ENCODE data around the gene IPO9.
"Not testable (repeated sequence)": the region's sequence is repeated elsewhere in the genome, so short reads cannot be mapped to it uniquely, and the experiment has no call there.

Gene IPO9

DNA sequence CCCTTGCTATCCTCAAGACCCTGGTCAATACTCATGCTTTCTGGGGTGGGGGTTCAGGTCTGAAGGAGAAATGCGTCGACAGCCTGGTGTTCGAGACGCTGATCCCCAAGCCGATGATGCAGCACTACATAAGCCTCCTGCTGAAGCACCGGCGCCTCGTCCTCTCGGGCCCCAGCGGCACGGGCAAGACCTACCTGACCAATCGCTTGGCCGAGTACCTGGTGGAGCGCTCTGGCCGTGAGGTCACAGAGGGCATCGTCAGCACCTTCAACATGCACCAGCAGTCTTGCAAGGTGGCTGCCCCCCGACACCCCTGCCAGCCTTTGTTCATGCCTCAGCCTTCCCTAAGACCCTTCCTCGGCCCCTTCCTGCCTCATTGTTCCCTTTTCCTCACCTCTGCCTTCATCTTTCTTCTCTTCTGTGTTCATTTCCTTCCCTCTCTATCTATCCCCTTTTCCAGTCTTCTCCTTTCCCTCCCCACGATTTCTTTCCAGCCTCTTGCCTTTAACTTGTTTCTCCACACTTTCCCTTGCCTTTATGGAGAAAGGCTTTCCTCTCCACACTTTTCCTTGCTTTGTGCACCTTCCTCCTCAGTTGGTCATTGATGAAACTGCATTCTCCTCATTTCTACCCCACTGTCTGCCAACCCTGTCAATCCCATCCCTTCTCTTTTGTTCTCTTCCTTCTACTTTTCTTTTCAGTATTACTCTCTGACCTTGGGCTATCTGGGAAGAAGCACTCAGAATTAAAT lies 18.3 kb upstream of the IPO9 start:
- FAIRE-seq = no peak

DNA sequence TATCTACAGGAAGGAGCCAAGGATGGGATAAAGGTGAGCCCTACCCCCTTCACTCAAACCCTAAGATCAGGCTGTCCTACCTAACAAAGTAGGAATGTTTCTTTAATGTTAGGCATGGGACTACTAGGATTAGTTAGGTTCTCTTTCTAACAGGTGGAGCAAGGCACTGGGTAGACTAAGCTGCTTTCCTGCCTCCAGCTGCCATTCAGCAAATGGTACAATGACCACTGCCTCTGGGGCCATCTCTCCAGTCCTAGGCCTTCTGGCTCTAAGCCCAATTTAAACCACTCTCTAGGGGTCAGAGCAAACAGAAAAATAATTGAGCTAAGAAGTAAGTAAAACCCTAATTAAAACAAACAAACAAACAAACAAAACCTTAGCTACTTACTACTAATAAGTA lies 15.7 kb upstream of the IPO9 start:
- no peak for FAIRE-seq

DNA sequence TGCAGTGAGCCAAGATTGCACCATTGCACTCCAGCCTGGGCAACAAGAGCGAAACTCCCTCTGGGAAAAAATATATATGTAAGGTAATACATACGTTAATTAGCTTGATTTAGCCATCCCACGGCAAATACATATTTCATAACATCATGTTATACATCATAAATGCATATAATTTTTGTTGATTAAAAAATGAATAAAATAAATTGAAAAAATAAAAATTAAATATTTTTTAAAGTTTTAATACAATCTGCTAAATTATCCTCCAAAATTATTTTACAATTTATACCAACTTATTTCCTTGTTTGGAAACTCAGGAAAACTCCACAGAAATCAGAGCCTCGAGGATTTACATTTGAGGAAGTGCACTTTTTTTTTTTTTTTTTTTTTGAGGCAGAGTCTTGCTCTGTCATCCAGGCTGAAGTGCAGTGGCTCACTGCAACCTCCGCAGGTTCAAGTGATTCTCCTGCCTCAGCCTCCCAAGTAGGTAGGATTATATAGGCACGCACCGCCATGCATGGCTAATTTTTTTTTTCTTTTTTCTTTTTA lies 12.6 kb upstream of the IPO9 start:
- FAIRE-seq = peak; percentile 66

DNA sequence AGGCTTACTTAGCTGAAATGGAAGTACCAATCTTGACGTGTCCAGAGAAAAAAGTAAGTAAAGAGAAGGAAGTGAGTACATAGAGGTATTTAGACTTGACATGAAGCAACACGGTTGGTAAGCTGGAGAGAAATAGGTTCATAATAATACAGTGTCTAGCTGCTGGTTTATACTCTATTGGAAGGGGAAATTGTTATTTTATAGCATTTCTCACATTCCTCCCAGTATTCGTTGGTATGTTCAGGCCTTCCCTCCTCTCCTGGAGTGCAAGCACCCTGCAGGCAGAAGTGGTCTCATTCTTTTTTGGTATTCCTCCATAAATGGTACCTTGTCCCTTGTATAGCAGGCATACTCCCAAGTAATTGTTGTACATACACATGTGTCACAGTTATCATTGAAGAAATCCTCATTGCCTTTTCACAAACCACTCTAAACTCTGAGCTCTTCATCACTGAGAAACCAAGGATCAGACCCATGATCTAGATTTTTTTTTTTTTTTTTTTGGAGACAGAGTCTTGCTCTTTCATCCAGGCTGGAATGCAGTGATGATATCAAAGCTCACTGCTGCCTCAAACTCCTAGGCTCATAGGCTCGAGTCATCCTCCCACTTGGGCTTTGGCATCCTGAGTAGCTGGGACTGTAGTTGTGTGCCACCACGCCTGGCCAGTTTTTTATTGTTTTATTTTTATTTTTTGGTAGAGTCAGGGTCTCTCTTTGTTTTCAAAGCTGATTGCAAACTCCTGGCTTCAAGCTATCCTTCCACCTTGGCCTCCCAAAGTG lies 9.8 kb upstream of the IPO9 start:
- no peak for FAIRE-seq

DNA sequence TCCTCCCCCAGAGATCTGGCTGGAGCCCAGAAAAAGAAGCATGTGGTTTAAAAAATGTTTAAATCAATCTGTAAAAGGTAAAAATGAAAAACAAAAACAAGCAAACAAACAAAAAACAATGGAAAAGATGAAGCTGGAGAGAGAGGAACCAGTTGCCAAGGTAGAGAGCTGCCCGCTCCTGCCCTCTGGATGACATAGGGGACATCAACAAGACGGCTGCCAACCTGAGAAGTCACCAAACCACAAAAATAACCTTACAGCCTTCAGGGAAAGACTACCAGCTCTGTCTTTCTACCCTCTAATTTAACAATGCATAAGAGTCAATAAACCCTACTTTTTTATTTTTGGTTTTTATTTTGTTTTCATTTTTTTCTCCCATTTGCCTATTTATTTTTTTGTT lies 8.5 kb upstream of the IPO9 start:
- no peak for FAIRE-seq

DNA sequence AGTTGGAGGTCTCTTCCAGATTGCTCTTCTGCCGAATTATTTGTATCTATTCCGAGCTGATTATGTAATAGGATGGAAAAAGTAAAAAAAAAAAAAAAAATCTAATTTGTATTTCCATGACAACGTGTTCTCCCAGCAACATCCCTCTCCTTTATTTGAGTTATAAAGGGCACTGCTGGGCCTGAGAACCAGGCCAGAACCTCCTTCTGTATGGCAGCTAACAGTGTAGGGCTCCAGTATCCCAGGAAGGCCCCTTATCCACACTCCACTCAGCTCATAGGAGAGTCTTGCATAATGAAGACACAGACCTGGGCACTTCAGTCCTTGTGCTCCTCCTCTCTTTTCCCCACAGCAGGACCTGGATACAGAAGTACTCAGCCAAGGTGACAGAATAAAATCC lies 3.7 kb upstream of the IPO9 start:
- no peak for FAIRE-seq

DNA sequence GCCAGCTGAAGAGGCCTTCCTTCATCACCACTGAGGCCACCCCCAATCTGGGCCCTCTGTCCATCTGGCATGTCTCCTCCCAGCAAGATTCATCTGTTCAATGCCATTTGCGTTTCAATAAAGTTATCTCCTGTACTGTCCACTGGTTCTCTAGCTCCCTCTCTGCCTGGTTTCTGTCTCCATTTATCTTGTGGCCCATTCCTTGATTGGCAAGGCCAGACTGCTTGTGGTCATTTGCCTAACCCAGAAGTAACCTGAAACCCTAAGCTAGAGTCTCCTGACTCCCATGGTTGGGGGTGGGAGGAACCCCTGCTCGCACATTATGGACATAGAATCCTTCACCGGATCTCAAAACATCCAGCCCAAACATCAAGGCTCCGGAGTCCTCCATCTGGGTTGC lies 2.1 kb upstream of the IPO9 start:
- FAIRE-seq = peak; percentile 14

DNA sequence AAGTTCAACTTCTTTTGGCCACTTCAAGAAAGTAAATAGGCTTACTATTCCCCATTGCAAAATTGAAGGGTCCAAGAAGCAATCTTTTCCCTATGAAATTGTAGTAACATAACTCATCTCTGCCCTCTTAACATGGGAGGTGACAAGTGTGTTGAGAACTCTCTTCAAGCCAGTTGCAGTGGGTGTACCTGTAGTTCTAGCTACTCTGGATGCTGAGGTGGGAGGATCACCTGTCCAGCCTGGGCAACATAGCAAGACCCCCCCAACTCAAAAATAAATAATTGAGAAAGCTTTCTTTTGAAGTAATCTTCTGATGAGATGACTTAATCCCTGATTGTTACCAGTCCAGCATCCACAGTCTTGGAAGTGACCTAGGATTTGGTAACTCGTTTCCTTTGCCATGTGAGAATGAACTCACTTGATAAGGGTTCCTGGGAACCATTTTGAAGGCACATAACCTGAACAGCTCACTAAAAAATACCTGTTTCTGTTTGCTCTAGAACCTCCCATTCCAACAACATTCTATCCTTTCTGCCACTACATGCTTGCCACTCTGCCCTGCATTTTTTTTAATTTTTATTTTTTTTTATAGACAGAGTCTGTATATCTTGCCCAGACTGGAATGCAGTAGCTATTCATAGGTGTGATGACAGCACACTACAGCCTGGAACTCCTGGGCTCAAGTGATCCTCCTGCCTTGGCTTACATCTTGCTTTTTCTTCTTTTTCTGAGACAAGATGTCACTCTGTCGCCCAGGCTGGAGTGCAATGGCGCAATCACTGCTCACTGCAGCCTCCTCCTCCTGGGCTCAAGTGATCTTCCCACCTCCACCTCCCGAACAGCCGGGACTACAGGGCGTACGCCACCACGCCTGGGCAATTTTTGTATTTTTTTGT lies 1.4 kb upstream of the IPO9 start:
- FAIRE-seq = no peak

DNA sequence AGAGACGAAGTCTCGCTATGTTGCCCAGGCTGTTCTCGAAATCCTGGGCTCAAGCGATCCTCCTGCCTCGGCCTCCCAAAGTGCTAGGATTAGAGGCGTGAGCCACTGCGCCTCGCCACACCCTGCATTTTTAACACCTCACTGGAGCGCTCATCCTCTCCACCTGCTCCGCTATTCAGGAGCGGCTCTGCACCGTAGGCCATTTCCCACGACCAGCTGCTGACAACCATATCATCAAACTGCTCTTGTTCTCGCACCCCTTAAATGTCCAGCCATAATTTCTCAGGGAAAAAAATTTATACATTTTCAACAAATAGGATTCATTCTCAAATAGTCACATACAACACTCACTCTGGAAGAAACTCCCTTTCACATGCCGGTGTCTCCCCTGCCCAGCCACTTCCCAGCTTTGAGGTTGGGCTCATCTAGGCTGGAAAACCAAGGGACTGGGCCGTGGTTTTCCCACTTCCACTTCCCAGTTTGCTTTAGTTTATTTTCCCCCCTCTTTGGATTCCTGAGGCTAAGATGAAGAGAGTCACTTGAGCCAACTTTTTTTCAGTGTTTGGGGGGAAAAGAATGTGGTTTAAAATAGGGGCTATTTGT lies 639 bp upstream of the IPO9 start:
- FAIRE-seq = no peak

DNA sequence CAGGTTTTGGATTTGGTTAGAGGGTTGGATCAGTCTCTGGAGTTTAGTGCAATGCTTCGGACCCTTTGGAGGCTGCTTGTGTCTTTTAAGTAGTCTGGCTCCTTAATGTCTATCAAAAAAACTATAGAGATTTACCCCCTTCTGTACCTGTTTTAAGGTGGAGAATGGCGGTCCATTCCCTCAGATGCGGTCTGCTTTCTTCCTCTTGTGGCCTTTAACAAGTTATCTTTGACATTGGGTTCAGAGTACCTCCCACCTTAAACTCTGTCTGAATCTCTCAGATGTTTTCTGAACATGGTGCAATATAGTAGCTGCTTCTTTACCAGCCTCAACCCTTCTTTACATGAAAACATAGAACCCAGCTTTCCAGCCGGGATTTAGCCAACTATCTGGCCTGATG lies 2.4 kb downstream of the IPO9 start:
- no peak for FAIRE-seq

DNA sequence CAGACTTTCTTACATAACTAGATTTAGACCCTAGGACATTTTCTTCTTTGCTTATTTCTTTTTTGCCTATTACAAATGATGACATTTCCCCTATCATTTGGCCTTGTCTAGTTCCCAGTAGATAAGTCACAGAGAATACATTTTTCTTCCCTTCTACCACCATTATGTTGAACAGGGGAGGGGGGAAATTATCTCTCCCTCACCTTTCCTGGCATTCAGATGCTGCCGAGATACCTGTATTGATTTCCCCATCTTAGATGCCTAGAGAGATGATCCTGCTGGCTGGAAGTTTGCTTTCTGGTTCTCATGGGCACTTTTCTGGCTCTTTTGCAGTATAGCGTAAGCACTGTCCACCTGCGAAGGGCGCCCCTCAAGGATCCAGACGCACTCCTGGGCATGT lies 5.7 kb downstream of the IPO9 start:
- no peak for FAIRE-seq

DNA sequence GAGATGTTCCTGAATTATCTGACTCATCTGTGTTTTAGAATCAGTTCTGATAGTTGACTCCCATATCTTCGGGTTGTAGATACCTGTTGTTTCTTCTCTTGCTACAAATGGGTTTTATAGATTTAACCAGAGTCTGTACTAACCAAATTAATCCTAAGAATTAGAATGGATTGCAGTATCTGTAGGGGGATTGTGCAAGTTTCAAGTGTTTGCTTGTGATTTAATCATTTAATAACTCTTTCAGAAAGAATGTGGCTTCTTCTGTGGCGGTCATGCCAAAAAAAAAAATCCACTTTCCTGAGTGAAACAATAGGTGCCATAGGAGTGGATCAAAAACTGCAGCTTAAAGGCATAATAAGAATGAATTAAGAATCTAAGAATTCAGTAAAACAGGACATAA lies 9.4 kb downstream of the IPO9 start:
- no peak for FAIRE-seq

DNA sequence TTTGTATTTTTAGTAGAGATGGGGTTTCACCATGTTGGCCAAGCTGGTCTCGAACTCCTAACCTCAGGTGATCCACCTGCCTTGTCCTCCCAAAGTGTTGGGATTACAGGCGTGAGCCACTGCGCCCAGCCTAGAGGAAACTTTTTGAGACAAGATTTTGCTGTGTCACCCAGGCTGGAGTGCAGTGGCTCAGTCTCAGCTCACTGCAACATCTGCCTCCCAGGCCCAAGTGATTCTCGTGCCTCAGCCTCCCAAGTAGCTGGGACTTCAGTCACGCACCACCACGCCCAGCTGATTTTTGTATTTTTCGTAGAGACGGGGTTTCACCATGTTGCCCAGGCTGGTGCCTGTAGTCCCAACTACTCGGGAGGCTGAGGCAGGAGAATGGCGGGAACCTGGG lies 10.1 kb downstream of the IPO9 start:
- not testable (repeated sequence) for FAIRE-seq

DNA sequence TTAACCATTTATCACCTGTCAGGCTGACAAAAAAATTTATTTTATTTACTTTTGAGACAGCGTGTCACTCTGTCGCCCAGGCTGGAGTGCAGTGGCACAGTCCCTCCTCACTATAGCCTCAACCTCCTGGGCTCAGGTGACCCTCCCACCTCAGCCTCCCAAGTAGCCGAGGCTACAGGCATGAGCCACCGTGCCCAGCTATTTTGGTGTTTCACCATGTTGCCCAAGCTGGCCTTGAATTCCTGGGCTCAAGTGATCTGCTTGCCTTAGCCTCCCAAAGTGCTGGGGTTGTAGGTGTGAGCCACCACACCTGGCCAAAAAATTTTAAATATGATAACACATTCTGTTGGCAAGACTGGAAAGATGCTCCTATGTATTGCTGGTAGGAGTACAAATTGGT lies 11.1 kb downstream of the IPO9 start:
- FAIRE-seq = no peak

DNA sequence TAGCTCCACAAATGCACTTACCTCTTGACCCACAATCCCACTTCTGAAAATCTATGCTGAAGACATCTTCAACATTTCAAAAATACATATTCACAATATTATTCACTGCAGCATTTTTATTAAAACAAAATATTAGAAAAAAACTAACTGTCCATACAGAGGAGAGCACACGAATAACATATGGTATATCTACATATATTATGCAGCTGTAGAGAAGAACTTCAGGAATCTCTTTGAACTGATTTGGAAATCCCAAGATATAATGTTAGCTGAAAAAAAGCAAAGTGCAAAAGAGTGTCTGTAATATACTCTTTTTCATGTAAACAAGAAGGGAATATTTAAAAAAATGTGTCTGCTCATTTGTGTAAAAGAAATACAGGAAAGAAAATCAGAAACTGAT lies 11.5 kb downstream of the IPO9 start:
- no peak for FAIRE-seq

DNA sequence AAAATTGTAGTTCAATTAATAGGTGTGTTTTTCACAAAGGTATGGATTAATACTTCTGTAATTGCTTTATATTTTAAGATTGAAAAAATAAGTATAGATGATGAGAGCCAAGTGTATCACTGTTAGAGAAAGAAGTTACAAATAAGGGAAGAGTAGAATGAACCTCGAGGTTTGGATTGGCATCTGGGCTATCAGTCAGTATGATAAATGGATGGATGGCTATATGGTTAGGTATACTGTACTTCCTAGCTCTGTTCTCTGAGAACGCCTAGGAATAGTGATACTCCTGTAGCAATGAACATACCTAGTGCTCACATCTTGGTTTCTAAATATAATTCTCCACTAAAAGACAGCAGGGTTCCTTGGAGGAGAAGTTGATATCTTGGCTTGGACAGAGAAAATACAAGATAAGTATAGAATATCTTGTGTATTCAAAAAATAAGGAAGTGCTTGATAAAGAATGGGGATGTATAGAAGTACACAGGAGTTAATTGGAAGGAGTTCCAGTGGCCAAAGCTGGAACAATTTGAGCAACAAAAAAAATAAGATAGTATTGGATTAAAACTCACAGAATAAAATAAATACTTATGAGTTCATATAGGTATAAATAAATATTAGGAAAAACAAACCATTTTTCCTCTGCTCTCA lies 12.4 kb downstream of the IPO9 start:
- FAIRE-seq = no peak

DNA sequence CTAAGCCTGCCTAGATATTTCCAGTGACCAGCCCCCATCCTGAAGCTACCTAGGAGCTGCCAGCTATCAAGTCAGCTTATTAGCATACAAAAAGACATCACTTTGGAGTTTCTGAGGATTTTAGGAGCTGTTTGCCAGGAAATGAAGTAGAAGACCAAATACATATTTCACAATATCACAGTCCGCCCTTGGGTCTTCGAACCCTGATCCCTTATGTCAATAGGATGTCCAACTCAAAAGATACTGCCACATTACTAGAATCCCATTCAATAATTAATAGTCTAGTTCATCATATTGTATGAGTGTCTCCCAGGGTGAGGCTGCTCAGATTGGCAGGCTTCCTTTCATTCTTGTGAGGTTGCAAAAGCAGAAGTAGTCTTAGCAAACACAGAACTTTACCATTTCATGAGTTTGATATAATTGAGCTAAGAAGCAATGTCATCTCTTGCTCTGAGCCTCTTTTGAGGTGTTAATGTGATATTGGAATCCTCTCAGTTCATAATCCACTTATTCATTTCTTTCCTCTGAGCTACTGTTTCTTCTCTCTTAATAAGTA lies 13.6 kb downstream of the IPO9 start:
- FAIRE-seq = no peak

DNA sequence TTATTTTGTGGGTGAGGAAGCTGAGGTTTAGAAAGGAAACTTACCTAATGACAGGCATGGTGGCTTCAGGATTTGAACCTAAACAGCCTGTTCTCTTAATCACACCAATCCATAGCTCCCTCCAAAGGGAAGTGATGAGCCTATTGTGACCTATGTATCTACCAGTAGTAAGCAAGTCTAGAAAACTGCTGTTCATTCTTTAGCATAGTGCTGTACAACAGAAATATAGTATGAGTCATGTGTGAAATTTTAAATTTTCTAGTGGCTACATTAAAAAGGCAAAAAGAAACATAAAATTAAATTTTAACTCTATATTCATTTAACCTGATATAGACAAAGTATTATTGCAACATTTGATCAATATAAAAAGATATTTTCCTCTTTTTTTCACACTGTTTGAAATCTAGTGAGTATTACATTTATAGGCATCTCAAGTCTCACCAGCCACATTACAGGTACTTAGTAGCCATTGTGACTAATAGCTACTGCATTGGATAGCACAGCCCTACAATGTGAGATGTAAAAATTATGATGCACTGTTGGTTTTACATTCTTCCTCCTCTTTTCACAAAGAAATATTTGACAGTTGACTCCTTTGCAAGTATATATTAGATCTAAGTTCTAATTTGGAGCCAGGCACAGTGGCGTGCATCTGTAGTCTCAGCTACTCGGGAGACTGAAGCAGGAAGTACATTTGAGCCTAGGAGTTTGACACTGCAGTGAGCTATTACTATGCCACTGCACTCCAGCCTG lies 16.6 kb downstream of the IPO9 start:
- FAIRE-seq = no peak

DNA sequence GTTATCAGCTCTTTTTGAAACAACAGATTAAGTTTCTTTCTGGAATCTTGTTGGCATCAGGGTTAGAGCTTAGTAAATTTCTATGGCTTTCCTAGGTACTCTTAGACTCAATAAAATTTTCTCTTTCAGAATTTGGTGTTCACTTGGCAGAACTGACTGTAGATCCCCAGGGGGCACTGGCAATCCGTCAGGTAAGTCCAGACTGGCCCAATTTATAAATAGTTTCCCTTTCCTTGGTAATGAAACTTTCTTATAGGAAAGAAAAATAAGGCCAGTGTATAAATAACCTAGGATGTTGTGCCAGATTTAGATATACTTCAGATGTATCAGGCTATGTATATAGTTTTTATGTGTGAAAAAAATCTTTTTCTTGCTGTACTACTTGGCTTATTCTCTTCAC lies 18.2 kb downstream of the IPO9 start:
- no peak for FAIRE-seq

DNA sequence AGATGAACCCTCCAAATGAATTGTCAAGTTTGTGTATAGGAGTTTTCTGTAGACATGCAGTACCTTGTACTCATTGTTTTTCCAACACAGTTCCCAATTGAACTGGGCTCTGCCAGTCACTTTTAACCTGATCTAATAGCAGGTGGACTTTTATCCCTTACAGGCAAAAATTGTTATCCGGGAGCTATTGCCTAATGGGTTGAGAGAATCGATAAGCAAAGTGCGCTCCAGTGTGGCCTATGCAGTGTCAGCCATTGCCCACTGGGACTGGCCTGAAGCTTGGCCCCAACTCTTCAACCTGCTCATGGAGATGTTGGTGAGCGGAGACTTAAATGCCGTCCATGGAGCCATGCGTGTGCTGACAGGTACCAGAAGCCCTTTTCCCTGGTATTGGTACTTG lies 19.3 kb downstream of the IPO9 start:
- FAIRE-seq = no peak

DNA sequence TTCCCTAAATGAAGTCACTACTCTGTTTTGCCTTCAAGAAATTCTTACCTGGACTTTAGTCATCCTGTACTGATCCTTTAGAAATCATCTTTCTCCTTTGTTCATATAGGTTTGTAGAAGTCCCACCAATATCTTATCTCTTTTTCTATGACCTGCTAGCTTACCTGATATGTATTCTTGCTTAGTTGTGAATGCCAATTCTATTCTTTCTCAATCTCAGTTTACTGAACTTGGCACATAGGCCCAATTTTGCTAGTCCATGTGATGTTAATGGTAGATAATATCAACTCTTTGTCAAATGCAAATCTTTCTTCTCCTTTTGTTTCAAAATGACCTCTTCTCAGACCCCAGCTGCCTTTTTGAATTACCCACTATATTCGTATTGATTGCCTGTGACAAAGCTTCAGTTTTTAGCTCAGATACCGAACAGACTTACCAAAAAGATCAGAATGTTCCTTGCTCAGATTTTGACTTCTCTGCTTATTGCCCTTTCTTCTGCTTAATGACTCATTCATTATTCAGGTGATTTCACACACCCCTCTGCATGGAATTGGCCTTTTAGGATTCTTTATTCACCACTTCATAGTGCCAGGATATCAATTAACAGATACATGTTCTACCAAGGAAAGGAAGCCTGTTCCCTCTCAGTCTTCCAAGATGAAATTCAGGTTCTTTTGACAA lies 20.6 kb downstream of the IPO9 start:
- FAIRE-seq = no peak
